Articular chondrocyte of knee joint (primary cell): Measurements from ENCODE around the gene BLVRB. TPM values are rescaled to one million over a fixed set of nuclear protein-coding genes. Genes with fewer than 3 reads are reported as not detected.

Experiments
- small RNA-seq: library from RNA; depleted of rRNA; stranded (forward); fragments of <200 nt; gene quantifications from one replicate; pipeline ENCODE3, GENCODE V24; 2012
- total RNA-seq: library from RNA; depleted of rRNA; stranded (reverse); fragments of >200 nt; gene quantifications from 2 replicates; pipeline ENCODE4 v1.2.3, GENCODE V29; 2012

The BLVRB gene
- 51.1 and 67.9 TPM in 2 replicates for total RNA-seq

GRCh38 chr19:40465557-40466218, at the start of gene BLVRB:
Gene BLVRB, minus strand, starts transcription at chr19:40465745. Its CDS starts 57 bp downstream, at chr19:40465688.

GRCh38 chr19:40466985-40467734, 1.6 kb upstream of the BLVRB start, which contains the start of gene SPTBN4:
Gene SPTBN4, plus strand, starts transcription at chr19:40467001. Its CDS starts 5,621 bp downstream, at chr19:40472622.

GRCh38 chr19:40444000-40444824, 21.3 kb downstream of the BLVRB start, which contains the start of gene SERTAD3:
Gene SERTAD3, minus strand, starts transcription at chr19:40444335. Its CDS starts 2,255 bp downstream, at chr19:40442080.

GRCh38 chr19:40425450-40426287, 39.9 kb downstream of the BLVRB start, which contains the start of gene SERTAD1:
Gene SERTAD1, minus strand, starts transcription at chr19:40425992. Its CDS starts 2,446 bp downstream, at chr19:40423546.

GRCh38 chr19:40413291-40413845, 52.2 kb downstream of the BLVRB start, which contains the start of gene PRX:
Gene PRX, minus strand, starts transcription at chr19:40413378. Its CDS starts 5,446 bp downstream, at chr19:40407932.

Small RNA genes within 50 kb of the gene (small RNA-seq; reads per million reads assigned to genes)
- gene RF00017, result not detected

Other genes starting within 250 kb of the BLVRB start
- not detected in 2 replicates for gene TTC9B, start 247.4 kb downstream of the BLVRB start, total RNA-seq
- 0.11 and 0.13 TPM in 2 replicates for gene CCNP, start 239.1 kb downstream of the BLVRB start, total RNA-seq
- gene AKT2, start 180.4 kb downstream of the BLVRB start, total RNA-seq, result 102 and 105 TPM in 2 replicates
- 5.2 and 6.6 TPM in 2 replicates for gene C19orf47, start 117.3 kb downstream of the BLVRB start, total RNA-seq
- gene PLD3, start 117.0 kb downstream of the BLVRB start, total RNA-seq, result 228 and 236 TPM in 2 replicates
- 0.32 and 0.39 TPM in 2 replicates for gene HIPK4, start 75.6 kb downstream of the BLVRB start, total RNA-seq
- gene PRX, start 52.4 kb downstream of the BLVRB start, total RNA-seq, result 2.4 and 2.5 TPM in 2 replicates
- 13.6 and 23.8 TPM in 2 replicates for gene SERTAD1, start 39.8 kb downstream of the BLVRB start, total RNA-seq
- 18.3 and 24.2 TPM in 2 replicates for gene SERTAD3, start 21.4 kb downstream of the BLVRB start, total RNA-seq
- gene SPTBN4, start 1.3 kb upstream of the BLVRB start, total RNA-seq, result 3.5 and 4.6 TPM in 2 replicates
- gene SHKBP1, start 111.1 kb upstream of the BLVRB start, total RNA-seq, result 23.4 and 24.2 TPM in 2 replicates
- 29.7 and 36.8 TPM in 2 replicates for gene LTBP4, start 135.6 kb upstream of the BLVRB start, total RNA-seq
- gene NUMBL, start 224.9 kb upstream of the BLVRB start, total RNA-seq, result 29.7 and 33.2 TPM in 2 replicates